ENCODE results near the gene MRPL14.

DNA sequence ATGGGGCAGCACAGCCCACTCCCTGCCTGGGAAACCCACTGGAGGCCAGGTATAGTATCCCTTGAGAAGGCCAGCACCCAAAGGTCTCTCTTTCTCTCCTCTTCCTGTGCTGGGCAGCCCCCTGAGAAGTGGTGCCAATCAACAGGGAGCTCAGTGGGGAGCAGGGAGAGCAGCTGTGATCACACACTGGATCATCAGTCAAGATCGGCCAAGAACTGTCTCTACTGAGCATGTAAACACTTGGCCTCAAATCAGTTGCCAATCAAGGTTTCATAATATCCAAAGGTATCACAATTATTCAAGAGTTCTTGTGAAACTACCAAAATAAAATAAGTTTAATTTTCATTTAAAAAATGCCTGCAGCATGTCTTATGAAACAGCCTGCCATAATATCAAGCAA lies 18.8 kb downstream of the MRPL14 start:
- TF ChIP-seq, protein P1, sequence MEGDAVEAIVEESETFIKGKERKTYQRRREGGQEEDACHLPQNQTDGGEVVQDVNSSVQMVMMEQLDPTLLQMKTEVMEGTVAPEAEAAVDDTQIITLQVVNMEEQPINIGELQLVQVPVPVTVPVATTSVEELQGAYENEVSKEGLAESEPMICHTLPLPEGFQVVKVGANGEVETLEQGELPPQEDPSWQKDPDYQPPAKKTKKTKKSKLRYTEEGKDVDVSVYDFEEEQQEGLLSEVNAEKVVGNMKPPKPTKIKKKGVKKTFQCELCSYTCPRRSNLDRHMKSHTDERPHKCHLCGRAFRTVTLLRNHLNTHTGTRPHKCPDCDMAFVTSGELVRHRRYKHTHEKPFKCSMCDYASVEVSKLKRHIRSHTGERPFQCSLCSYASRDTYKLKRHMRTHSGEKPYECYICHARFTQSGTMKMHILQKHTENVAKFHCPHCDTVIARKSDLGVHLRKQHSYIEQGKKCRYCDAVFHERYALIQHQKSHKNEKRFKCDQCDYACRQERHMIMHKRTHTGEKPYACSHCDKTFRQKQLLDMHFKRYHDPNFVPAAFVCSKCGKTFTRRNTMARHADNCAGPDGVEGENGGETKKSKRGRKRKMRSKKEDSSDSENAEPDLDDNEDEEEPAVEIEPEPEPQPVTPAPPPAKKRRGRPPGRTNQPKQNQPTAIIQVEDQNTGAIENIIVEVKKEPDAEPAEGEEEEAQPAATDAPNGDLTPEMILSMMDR (IDR thresholded peaks at IDR 0.05) = no peak
- no peak for TF ChIP-seq POLR2A (IDR thresholded peaks at IDR 0.05)
